Heart left ventricle (tissue), 13 donors: ENCODE results near the gene CDK5R2.

Experiments
- POLR2A ChIP-seq, 2 donors: fragments of 450-650 bp; IDR thresholded peaks; one replicate each; pipeline ENCODE4 v1.6.1; 2017; ENCODE audit warnings: antibody characterized with exemption in 2 of 2, mild to moderate bottlenecking in 2 of 2, moderate library complexity in 2 of 2
- TF ChIP-seq, protein P1 (sequence below), 12 donors: fragments of 200-600 bp; sonication (generic) in 4 of 12; IDR thresholded peaks; one replicate each; pipeline versions ENCODE4 v1.5.0 to v1.8.0; 2018 to 2022; ENCODE audit warnings: antibody characterized with exemption in 12 of 12, mild to moderate bottlenecking in 5 of 12
- donor health status: ischemic (EF 13 %, LVEDD 7.1; RV severe dilation, severe dysfunction).
- donor health status: DM: no; HTN: yes; CAD: no.
- donor health status: DM: no; HTN: no; CAD: no.
- donor health status: ischemic (EF 25% LVEDD 6.9; RV normal size, moderate dysfunction).
- donor health status: ischemic (EF 25% LVEDD 5.7; RV mildly dilated, moderate dysfunction).
- donor health status: ischemic (EF 35%, LVEDD 5.7; RV mildly dilated, moderate dysfunction).
- donor health status: nonischemic (EF 11% LVEDD 7.7; RV severe dilation, severe dysfunction).
- donor health status: DM: yes; HTN: yes; CAD: no.
- donor health status: PGD.
- donor health status: ischemic (EF 29% LVEDD 5.4; RV normal size, mild dysfunction).
- donor health status: nonischemic (EF 23%, LVEDD 6.1; RV moderate dilation, normal function).

DNA sequence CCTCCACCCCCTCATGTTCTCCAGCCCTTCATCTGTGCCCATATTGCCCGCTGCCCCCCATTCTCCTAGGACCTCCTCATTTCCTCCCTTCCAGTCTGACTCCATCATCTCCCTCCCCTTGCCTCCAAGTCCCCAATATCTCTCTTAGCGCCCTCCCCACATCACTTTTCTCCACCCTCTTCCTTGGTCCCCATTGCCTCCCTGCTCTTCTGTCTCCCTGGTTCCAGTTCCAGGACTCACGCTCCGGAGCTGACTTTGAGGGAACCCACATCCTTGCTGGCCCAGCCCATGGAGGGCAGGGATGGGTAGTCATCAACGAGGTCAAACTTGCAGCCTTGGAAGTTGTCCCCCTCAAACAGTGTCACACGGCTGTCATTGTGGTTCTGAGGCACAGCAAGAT, 31.1 kb downstream of the CDK5R2 start:
- TF ChIP-seq, protein P1, sequence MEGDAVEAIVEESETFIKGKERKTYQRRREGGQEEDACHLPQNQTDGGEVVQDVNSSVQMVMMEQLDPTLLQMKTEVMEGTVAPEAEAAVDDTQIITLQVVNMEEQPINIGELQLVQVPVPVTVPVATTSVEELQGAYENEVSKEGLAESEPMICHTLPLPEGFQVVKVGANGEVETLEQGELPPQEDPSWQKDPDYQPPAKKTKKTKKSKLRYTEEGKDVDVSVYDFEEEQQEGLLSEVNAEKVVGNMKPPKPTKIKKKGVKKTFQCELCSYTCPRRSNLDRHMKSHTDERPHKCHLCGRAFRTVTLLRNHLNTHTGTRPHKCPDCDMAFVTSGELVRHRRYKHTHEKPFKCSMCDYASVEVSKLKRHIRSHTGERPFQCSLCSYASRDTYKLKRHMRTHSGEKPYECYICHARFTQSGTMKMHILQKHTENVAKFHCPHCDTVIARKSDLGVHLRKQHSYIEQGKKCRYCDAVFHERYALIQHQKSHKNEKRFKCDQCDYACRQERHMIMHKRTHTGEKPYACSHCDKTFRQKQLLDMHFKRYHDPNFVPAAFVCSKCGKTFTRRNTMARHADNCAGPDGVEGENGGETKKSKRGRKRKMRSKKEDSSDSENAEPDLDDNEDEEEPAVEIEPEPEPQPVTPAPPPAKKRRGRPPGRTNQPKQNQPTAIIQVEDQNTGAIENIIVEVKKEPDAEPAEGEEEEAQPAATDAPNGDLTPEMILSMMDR (IDR thresholded peaks at IDR 0.05) = no peak
- no peak for TF ChIP-seq POLR2A (IDR thresholded peaks at IDR 0.05)
